ENCODE results near the gene CBFA2T3. TPM values are rescaled to one million over a fixed set of nuclear protein-coding genes. Genes with fewer than 3 reads are reported as not detected.

CBFA2T3 gene
- total RNA-seq, 1 donor from 2014 or later, result not detected

DNA sequence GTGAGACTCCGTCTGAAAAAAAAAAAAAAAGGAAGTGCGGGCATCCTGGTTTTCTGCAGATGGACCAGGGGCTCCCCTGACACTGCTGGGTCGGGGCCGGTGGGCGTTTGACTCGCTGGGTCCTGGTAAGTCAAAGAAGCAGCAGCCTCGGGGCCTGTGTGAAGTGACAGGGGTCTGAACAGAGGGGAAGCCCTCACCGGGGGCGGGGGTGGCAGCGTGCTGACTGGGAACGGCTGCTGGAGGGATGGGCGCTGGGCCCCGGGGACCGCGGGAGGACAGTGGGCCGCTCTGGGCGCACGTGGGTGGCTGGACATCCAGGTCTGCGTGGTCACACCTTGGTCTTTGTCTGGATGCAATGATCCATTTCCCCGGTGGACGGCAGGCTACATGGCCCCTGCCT lies 128.4 kb downstream of the CBFA2T3 start:
- TF ChIP-seq, protein P1, sequence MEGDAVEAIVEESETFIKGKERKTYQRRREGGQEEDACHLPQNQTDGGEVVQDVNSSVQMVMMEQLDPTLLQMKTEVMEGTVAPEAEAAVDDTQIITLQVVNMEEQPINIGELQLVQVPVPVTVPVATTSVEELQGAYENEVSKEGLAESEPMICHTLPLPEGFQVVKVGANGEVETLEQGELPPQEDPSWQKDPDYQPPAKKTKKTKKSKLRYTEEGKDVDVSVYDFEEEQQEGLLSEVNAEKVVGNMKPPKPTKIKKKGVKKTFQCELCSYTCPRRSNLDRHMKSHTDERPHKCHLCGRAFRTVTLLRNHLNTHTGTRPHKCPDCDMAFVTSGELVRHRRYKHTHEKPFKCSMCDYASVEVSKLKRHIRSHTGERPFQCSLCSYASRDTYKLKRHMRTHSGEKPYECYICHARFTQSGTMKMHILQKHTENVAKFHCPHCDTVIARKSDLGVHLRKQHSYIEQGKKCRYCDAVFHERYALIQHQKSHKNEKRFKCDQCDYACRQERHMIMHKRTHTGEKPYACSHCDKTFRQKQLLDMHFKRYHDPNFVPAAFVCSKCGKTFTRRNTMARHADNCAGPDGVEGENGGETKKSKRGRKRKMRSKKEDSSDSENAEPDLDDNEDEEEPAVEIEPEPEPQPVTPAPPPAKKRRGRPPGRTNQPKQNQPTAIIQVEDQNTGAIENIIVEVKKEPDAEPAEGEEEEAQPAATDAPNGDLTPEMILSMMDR (IDR thresholded peaks at IDR 0.05), result no peak
- Mint-ChIP-seq H3K4me3 (ENCODE audit: unreplicated experiment) (no peak overlapping the region), H3K4me1 (ENCODE audit: unreplicated experiment) (no peaks in the 10 kb centered on the region), H3K36me3 (ENCODE audit: unreplicated experiment) (peaks cover 4% of the 10 kb centered on the region), H3K27me3 (ENCODE audit: unreplicated experiment) (no peaks in the 10 kb centered on the region), H3K27ac (ENCODE audit: unreplicated experiment) (no peak overlapping the region), H3K9me3 (ENCODE audit: unreplicated experiment) (no peaks in the 10 kb centered on the region)
- DNase-seq (ENCODE audit: extremely low spot score, unreplicated experiment), result no peak

DNA sequence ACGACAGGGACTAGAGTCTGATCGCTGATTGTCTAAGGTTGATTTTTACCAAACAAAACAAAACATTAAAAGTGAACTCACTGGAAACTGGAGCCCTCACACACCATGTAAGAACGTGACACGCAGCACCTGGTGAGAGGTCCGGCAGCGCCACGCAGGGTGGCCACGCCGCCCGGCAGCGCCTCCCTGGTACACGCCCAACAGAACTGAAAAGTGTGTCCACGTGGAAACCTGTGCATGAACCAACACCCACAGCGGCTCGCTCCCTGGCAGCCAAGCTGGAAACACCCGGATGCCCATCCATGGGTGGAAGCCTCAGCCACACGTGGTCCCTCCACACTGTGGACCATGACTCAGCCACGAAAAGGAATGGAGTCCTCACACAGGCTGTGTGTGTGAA lies 129.4 kb downstream of the CBFA2T3 start:
- Mint-ChIP-seq H3K4me3 (ENCODE audit: unreplicated experiment) (no peak overlapping the region), H3K27ac (ENCODE audit: unreplicated experiment) (no peak overlapping the region), H3K27me3 (ENCODE audit: unreplicated experiment) (no peaks in the 10 kb centered on the region), H3K9me3 (ENCODE audit: unreplicated experiment) (no peaks in the 10 kb centered on the region), H3K4me1 (ENCODE audit: unreplicated experiment) (no peaks in the 10 kb centered on the region), H3K36me3 (ENCODE audit: unreplicated experiment) (peaks cover 4% of the 10 kb centered on the region)
- TF ChIP-seq, protein P1 (IDR thresholded peaks at IDR 0.05), result no peak
- DNase-seq (ENCODE audit: extremely low spot score, unreplicated experiment), result no peak

DNA sequence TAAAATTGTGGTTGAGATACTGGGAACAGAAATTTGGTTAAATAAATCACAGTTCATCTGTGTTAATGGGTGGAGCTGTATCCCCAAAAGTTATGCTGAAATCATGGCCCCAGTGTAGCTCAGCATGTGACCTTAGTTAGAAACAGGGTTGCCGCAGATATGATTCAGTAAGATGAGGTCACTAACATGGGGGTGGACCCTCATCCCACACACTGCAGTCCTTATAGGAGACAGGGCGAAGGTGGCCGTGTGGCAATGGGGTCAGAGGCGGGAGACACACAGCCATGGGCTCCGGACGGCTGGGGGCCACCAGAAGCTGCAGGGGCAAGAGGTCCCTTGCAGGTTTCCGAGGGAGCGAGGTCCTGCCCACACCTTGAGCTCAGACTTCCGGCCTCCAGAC lies 130.9 kb downstream of the CBFA2T3 start:
- TF ChIP-seq, protein P1 (IDR thresholded peaks at IDR 0.05), result no peak
- H3K27me3 Mint-ChIP-seq (ENCODE audit: unreplicated experiment), result no peaks in the 10 kb centered on the region
- no peak for DNase-seq (ENCODE audit: extremely low spot score, unreplicated experiment)
- H3K27ac Mint-ChIP-seq (ENCODE audit: unreplicated experiment), result no peak overlapping the region
- no peaks in the 10 kb centered on the region for H3K36me3 Mint-ChIP-seq (ENCODE audit: unreplicated experiment)
- no peaks in the 10 kb centered on the region for H3K4me1 Mint-ChIP-seq (ENCODE audit: unreplicated experiment)
- no peaks in the 10 kb centered on the region for H3K9me3 Mint-ChIP-seq (ENCODE audit: unreplicated experiment)
- no peak overlapping the region for H3K4me3 Mint-ChIP-seq (ENCODE audit: unreplicated experiment)

DNA sequence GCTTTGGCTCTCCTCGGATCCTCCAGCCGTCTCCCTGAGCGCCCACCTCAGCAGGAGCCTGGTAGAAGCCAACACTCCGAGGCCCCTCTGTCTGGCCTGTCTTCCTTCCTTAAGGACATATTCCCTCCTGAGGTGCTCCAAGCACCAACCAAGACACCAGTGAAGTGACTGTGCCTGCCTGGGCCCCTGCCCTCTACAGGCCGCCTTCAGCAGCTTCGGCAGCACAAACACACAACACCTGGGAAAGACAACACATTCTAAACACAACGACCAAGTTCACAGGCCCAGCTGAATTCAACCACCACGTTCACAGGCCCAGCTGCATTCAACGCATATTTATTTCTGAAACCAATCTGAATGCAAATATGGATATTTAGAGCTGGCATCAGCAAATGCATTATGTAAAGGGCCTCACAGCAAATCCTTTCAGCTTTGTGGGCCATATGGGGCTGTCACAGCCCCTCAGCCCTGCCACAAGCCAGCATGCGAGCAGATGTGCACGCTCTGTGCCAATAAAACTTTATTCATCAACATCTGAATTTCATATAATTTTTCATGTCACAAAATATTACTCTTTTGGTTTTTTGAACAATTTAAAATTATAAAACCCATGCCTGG lies 132.5 kb downstream of the CBFA2T3 start:
- Mint-ChIP-seq H3K4me3 (ENCODE audit: unreplicated experiment) (no peak overlapping the region), H3K27ac (ENCODE audit: unreplicated experiment) (no peak overlapping the region), H3K9me3 (ENCODE audit: unreplicated experiment) (no peaks in the 10 kb centered on the region), H3K4me1 (ENCODE audit: unreplicated experiment) (no peaks in the 10 kb centered on the region), H3K36me3 (ENCODE audit: unreplicated experiment) (peaks cover 4% of the 10 kb centered on the region), H3K27me3 (ENCODE audit: unreplicated experiment) (no peaks in the 10 kb centered on the region)
- TF ChIP-seq, protein P1 (IDR thresholded peaks at IDR 0.05), result no peak
- DNase-seq (ENCODE audit: extremely low spot score, unreplicated experiment), result no peak

DNA sequence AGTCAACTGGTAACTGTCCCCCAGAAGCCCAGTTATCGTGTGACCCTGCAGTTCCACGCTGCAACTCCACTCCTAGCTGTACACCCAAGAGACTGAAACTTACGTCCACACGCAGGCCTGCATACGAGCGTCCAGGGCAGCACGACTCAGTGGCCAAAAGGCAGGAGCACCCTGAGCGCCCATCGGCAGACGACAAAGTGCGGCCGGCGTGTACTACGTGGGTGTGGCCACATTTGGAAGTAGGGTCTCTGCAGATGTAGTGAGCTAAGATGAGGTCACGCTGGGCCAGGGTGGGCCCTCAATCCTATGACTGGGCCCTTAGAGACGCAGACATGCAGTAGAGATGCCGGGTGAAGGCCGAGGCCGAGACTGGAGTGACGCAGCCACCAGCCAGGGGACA lies 133.8 kb downstream of the CBFA2T3 start:
- no peak for DNase-seq (ENCODE audit: extremely low spot score, unreplicated experiment)
- no peaks in the 10 kb centered on the region for H3K4me1 Mint-ChIP-seq (ENCODE audit: unreplicated experiment)
- H3K9me3 Mint-ChIP-seq (ENCODE audit: unreplicated experiment), result no peaks in the 10 kb centered on the region
- peaks cover 4% of the 10 kb centered on the region for H3K36me3 Mint-ChIP-seq (ENCODE audit: unreplicated experiment)
- no peak overlapping the region for H3K4me3 Mint-ChIP-seq (ENCODE audit: unreplicated experiment)
- TF ChIP-seq, protein P1 (IDR thresholded peaks at IDR 0.05), result no peak
- no peaks in the 10 kb centered on the region for H3K27me3 Mint-ChIP-seq (ENCODE audit: unreplicated experiment)
- H3K27ac Mint-ChIP-seq (ENCODE audit: unreplicated experiment), result no peak overlapping the region
